HEK293 (cell line): ENCODE results near the gene C19orf33.
A peak's percentile ranks its signal among the peaks of the same experiment; 100 is the strongest.

Source experiments
- CTCF ChIA-PET: fragments of 350-600 bp; formaldehyde crosslinking; extraction: SDS; loops from one replicate; lab custom pipeline; 2021; ENCODE audit warnings: antibody characterized with exemption; lab: Yijun Ruan, JAX
- POLR2A ChIA-PET: fragments of 300-600 bp; formaldehyde crosslinking; extraction: SDS; loops from one replicate; lab custom pipeline; 2020; ENCODE audit warnings: antibody characterized with exemption, inconsistent platforms; lab: Yijun Ruan, JAX
- H3K27ac ChIP-seq: fragments of 200-500 bp; sonication (Bioruptor generic); 2 replicates; pipeline ENCODE4 v1.5.1; 2014; ENCODE audit warnings: low read depth, low read length, control low read depth, inconsistent platforms; ENCODE audit errors: extremely low read depth
- H3K36me3 ChIP-seq, 2 experiments: fragments of 200-500 bp in 1 of 2; sonication (Bioruptor generic) in 1 of 2; 1 replicate in 1 of 2; 2 replicates in 1 of 2; pipeline ENCODE4 v1.5.1; 2014 to 2017; ENCODE audit warnings: inconsistent platforms in 2 of 2, low read length in 2 of 2; ENCODE audit not compliant: control insufficient read depth in 2 of 2, insufficient read depth in 1 of 2
- H3K4me1 ChIP-seq: fragments of 200-500 bp; sonication (Bioruptor generic); 2 replicates; pipeline ENCODE4 v1.5.1; 2014; ENCODE audit warnings: mild to moderate bottlenecking, low read length, inconsistent platforms; ENCODE audit not compliant: control insufficient read depth, insufficient read depth
- H3K4me3 ChIP-seq: 2 replicates; pipeline ENCODE4 v1.5.1; 2011; ENCODE audit warnings: low read depth, mild to moderate bottlenecking, control low read depth, low read length, moderate library complexity
- H3K9me3 ChIP-seq: fragments of 200-500 bp; sonication (Bioruptor generic); 2 replicates; pipeline ENCODE4 v1.5.1; 2014; ENCODE audit warnings: low read depth, low read length, inconsistent platforms; ENCODE audit not compliant: control insufficient read depth, insufficient read depth
- BCL11A ChIP-seq: fragments of 450-650 bp; formaldehyde crosslinking; IDR thresholded peaks from 2 replicates; pipeline ENCODE4 v1.5.1; 2016; ENCODE audit warnings: low read depth, missing biosample characterization, missing genetic modification characterization
- ELK4 ChIP-seq: IDR thresholded peaks from 2 replicates; pipeline ENCODE4 v1.6.1; 2011; ENCODE audit warnings: mild to moderate bottlenecking, low read depth, low read length, borderline replicate concordance
- PRDM1 ChIP-seq: fragments of 450-650 bp; formaldehyde crosslinking; IDR thresholded peaks from 2 replicates; pipeline ENCODE4; 2016; ENCODE audit warnings: missing biosample characterization, missing genetic modification characterization
- ZBTB11 ChIP-seq: fragments of 450-650 bp; formaldehyde crosslinking; conservative IDR thresholded peaks from 2 replicates; pipeline ENCODE4 v1.5.1; 2016; ENCODE audit warnings: low read depth, missing biosample characterization, missing genetic modification characterization
- ZFHX2 ChIP-seq: fragments of 450-650 bp; formaldehyde crosslinking; conservative IDR thresholded peaks from 2 replicates; pipeline ENCODE4 v1.5.1; 2016; ENCODE audit warnings: missing biosample characterization, missing genetic modification characterization
- ZNF133 ChIP-seq: fragments of 450-650 bp; formaldehyde crosslinking; IDR thresholded peaks from 2 replicates; pipeline ENCODE4 v1.5.1; 2016; ENCODE audit warnings: missing biosample characterization, missing genetic modification characterization
- ZNF138 ChIP-seq: fragments of 450-650 bp; formaldehyde crosslinking; IDR thresholded peaks from 2 replicates; pipeline ENCODE4 v1.5.1; 2016; ENCODE audit warnings: missing biosample characterization, missing genetic modification characterization, borderline replicate concordance
- ZNF239 ChIP-seq: fragments of 450-650 bp; formaldehyde crosslinking; IDR thresholded peaks from 2 replicates; pipeline ENCODE4 v1.5.1; 2016; ENCODE audit warnings: missing biosample characterization, missing genetic modification characterization
- ZNF266 ChIP-seq: fragments of 450-650 bp; formaldehyde crosslinking; IDR thresholded peaks from 2 replicates; pipeline ENCODE4 v1.5.1; 2016; ENCODE audit warnings: missing biosample characterization, missing genetic modification characterization, low read depth
- ZNF280D ChIP-seq: fragments of 450-650 bp; formaldehyde crosslinking; IDR thresholded peaks from 2 replicates; pipeline ENCODE4 v1.5.1; 2016; ENCODE audit warnings: missing biosample characterization, missing genetic modification characterization
- ZNF350 ChIP-seq: fragments of 450-650 bp; formaldehyde crosslinking; IDR thresholded peaks from 2 replicates; pipeline ENCODE4 v1.5.0; 2017; ENCODE audit warnings: missing biosample characterization, mild to moderate bottlenecking, missing genetic modification characterization
- ZNF391 ChIP-seq: fragments of 450-650 bp; formaldehyde crosslinking; IDR thresholded peaks from 2 replicates; pipeline ENCODE4 v1.5.1; 2016; ENCODE audit warnings: low read depth, missing biosample characterization, missing genetic modification characterization, borderline replicate concordance
- ZNF416 ChIP-seq: fragments of 450-650 bp; formaldehyde crosslinking; IDR thresholded peaks from 2 replicates; pipeline ENCODE4 v1.5.1; 2016; ENCODE audit warnings: missing biosample characterization, missing genetic modification characterization
- ZNF488 ChIP-seq: fragments of 450-650 bp; formaldehyde crosslinking; IDR thresholded peaks from 2 replicates; pipeline ENCODE4 v1.5.1; 2016; ENCODE audit warnings: missing biosample characterization, missing genetic modification characterization
- ZNF645 ChIP-seq: fragments of 450-650 bp; formaldehyde crosslinking; IDR thresholded peaks from 2 replicates; pipeline ENCODE4; 2016; ENCODE audit warnings: missing biosample characterization, missing genetic modification characterization
- ZNF658 ChIP-seq: fragments of 450-650 bp; formaldehyde crosslinking; IDR thresholded peaks from 2 replicates; pipeline ENCODE4; 2016; ENCODE audit warnings: missing biosample characterization, missing genetic modification characterization
- ZNF670 ChIP-seq: fragments of 450-650 bp; formaldehyde crosslinking; IDR thresholded peaks from 2 replicates; pipeline ENCODE4 v1.5.1; 2016; ENCODE audit warnings: missing biosample characterization, missing genetic modification characterization, low read depth
- ZXDB ChIP-seq: fragments of 450-650 bp; formaldehyde crosslinking; IDR thresholded peaks from 2 replicates; pipeline ENCODE4 v1.5.1; 2016; ENCODE audit warnings: missing biosample characterization, missing genetic modification characterization

Gene C19orf33

GRCh38 chr19:38270587-38271167, 33.4 kb upstream of the C19orf33 start (continued):
- no peak for TF ChIP-seq ZFHX2
- TF ChIP-seq ZNF645 (tag by site-specific recombination): 0 out of 2 replicates have a peak, but pooled peaks have one; percentile 33
- TF ChIP-seq ZNF133 (tag by site-specific recombination): no peak
- no peak for TF ChIP-seq ZNF416 (tag by site-specific recombination)
- TF ChIP-seq ZXDB (tag by site-specific recombination): peak; percentile 44
- TF ChIP-seq ELK4: no peak
- no peak for TF ChIP-seq ZNF138 (tag by site-specific recombination)
- TF ChIP-seq ZNF488 (tag by site-specific recombination): no peak
- TF ChIP-seq ZNF350 (tag by site-specific recombination): no peak
- no peak for TF ChIP-seq ZNF266 (tag by site-specific recombination)
- no peak for TF ChIP-seq ZNF670 (tag by site-specific recombination)
- no peak for TF ChIP-seq ZNF658
- no peak; the same call in 1 of the 2 replicates for TF ChIP-seq ZNF391 (tag by site-specific recombination)
- no peak for TF ChIP-seq ZBTB11
- no peak for TF ChIP-seq ZNF239

GRCh38 chr19:38273499-38273898, 30.6 kb upstream of the C19orf33 start:
- peaks cover 22% of the 10 kb centered on the region for H3K4me1 ChIP-seq
- TF ChIP-seq ZNF280D: no peak
- 0 out of 2 replicates have a peak, but pooled peaks have one; percentile 29 for TF ChIP-seq PRDM1 (tag by site-specific recombination)
- no peak for TF ChIP-seq ZNF138 (tag by site-specific recombination)
- no peak for TF ChIP-seq ZXDB (tag by site-specific recombination)
- TF ChIP-seq ZBTB11: no peak
- TF ChIP-seq BCL11A (tag by site-specific recombination): no peak
- ChIA-PET CTCF (no interaction called here), POLR2A (no interaction called here)
- H3K4me3 ChIP-seq: no peak overlapping the region
- no peaks in the 10 kb centered on the region; the same call in 1 of the 2 replicates for H3K9me3 ChIP-seq
- 0 out of 2 replicates have a peak overlapping the region, but pooled peaks have one; percentile 5 for H3K27ac ChIP-seq
- H3K36me3 ChIP-seq: peaks cover 0 to 13% of the 10 kb centered on the region in 2 experiments; a peak in 1 of 3 replicates
